ENCODE data around the gene RPA3. TPM values are rescaled to one million over a fixed set of nuclear protein-coding genes. Genes with fewer than 3 reads are reported as not detected.

RPA3 gene
- total and polyA plus RNA-seq, 2 experiments from 2014 or later, result 16.3 to 71.8 TPM

DNA sequence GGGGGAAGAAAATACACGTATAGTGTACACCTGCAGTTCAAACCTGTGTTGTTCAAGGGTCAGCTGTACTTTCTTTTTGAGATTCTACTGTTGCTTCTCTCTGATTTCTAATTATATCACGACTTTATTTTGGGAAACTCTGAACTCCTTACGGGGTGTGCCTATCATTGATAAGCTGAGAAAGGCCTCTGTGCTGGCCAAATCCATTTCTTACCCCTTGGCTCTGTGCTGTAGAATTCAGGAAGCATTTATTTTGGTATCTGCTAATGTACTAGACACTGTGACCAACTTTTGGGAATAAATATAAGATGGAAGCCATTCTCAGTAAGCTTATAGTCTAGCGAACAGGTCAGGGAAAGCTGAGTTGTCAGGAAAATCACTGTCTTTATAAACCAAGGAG lies 26.9 kb upstream of the RPA3 start:
- Histone ChIP-seq H3K4me1 (ENCODE audit: insufficient read depth) (no peaks in the 10 kb centered on the region), H3K9me2 (ENCODE audit: insufficient read depth) (no peaks in the 10 kb centered on the region), H3F3A (ENCODE audit: insufficient read depth) (no peaks in the 10 kb centered on the region), H3K27me3 (replicated peaks; ENCODE audit: insufficient read depth) (no peaks in the 10 kb centered on the region), H3K9ac (no peak overlapping the region), H3K4me2 (ENCODE audit: unreplicated experiment) (no peak overlapping the region), H3K9me3 (ENCODE audit: low read depth) (no peaks in the 10 kb centered on the region), H3K79me2 (ENCODE audit: insufficient read depth) (no peaks in the 10 kb centered on the region), H3K36me3 (ENCODE audit: low read depth) (no peaks in the 10 kb centered on the region), H3K4me3 (no peak overlapping the region), H3K27ac (no peak overlapping the region), H4K20me1 (ENCODE audit: insufficient read depth) (no peaks in the 10 kb centered on the region), H2AFZ (no peak overlapping the region)
- 88 to 96% methylated on average over 4 of the region's 4 CpGs for WGBS, 2 experiments (ENCODE audit: low coverage in 1 of 2, low lambda C conversion rate in 2 of 2, missing lambda C conversion rate in 2 of 2)
- no peak for TF ChIP-seq EZH2 (IDR thresholded peaks at IDR 0.05; ENCODE audit: insufficient read depth, poor library complexity, severe bottlenecking)
- no peak for TF ChIP-seq EZH2phosphoT487 (IDR thresholded peaks at IDR 0.05; ENCODE audit: insufficient read depth, low read depth)
- in situ Hi-C loops (cut with MboI), result no loop called here
- no peak for DNase-seq

DNA sequence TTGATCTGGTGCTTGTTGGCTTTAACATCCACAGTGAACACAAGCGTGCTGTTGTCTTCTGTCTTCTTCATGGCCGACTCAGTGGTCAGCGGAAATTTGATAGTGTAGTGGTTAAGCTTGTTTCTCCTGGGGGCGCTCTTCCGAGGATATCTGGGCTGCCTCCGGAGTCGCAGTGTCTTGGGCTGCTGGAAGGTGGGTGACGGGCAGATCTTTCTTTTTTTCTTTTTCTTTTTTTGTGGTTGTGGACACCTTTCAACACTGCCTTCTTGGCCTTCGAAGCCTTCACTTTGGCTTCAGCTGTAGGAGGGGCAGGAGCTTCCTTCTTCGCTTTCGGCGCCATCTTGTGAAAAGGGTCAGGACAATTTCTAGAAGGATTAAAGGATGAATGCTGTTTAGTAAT lies 23.8 kb upstream of the RPA3 start:
- no peak for DNase-seq
- H3F3A ChIP-seq (ENCODE audit: insufficient read depth), result no peaks in the 10 kb centered on the region
- 91 to 94% methylated on average over 12 of the region's 12 CpGs for WGBS, 2 experiments (ENCODE audit: low coverage in 1 of 2, low lambda C conversion rate in 2 of 2, missing lambda C conversion rate in 2 of 2)
- H3K4me1 ChIP-seq (ENCODE audit: insufficient read depth), result no peaks in the 10 kb centered on the region
- no peaks in the 10 kb centered on the region for H4K20me1 ChIP-seq (ENCODE audit: insufficient read depth)
- H3K27me3 ChIP-seq (replicated peaks; ENCODE audit: insufficient read depth), result no peaks in the 10 kb centered on the region
- H3K9ac ChIP-seq, result no peak overlapping the region
- H3K27ac ChIP-seq, result no peak overlapping the region
- in situ Hi-C loops (cut with MboI), result no loop called here
- TF ChIP-seq EZH2 (IDR thresholded peaks at IDR 0.05; ENCODE audit: insufficient read depth, poor library complexity, severe bottlenecking), result no peak
- no peak for TF ChIP-seq EZH2phosphoT487 (IDR thresholded peaks at IDR 0.05; ENCODE audit: insufficient read depth, low read depth)
- no peaks in the 10 kb centered on the region for H3K9me3 ChIP-seq (ENCODE audit: low read depth)
- no peaks in the 10 kb centered on the region for H3K9me2 ChIP-seq (ENCODE audit: insufficient read depth)
- no peaks in the 10 kb centered on the region for H3K79me2 ChIP-seq (ENCODE audit: insufficient read depth)
- H3K36me3 ChIP-seq (ENCODE audit: low read depth), result no peaks in the 10 kb centered on the region
- no peak overlapping the region for H2AFZ ChIP-seq
- H3K4me3 ChIP-seq, result no peak overlapping the region
- H3K4me2 ChIP-seq (ENCODE audit: unreplicated experiment), result no peak overlapping the region

GRCh38 chr7:7740037-7740355 lies 21.6 kb upstream of the RPA3 start:
- Histone ChIP-seq H4K20me1 (ENCODE audit: insufficient read depth) (no peaks in the 10 kb centered on the region), H3K9me3 (ENCODE audit: low read depth) (no peaks in the 10 kb centered on the region), H3K9ac (no peak overlapping the region), H3K27ac (no peak overlapping the region), H3K4me3 (no peak overlapping the region), H3K36me3 (ENCODE audit: low read depth) (no peaks in the 10 kb centered on the region), H3K27me3 (replicated peaks; ENCODE audit: insufficient read depth) (no peaks in the 10 kb centered on the region), H3K4me2 (ENCODE audit: unreplicated experiment) (no peak overlapping the region), H3F3A (ENCODE audit: insufficient read depth) (no peaks in the 10 kb centered on the region), H3K79me2 (ENCODE audit: insufficient read depth) (no peaks in the 10 kb centered on the region), H3K4me1 (ENCODE audit: insufficient read depth) (no peaks in the 10 kb centered on the region), H3K9me2 (ENCODE audit: insufficient read depth) (no peaks in the 10 kb centered on the region), H2AFZ (no peak overlapping the region)
- TF ChIP-seq EZH2phosphoT487 (IDR thresholded peaks at IDR 0.05; ENCODE audit: insufficient read depth, low read depth) (no peak), EZH2 (IDR thresholded peaks at IDR 0.05; ENCODE audit: insufficient read depth, poor library complexity, severe bottlenecking) (no peak)
- DNase-seq, result no peak
- 98% methylated on average over 2 of the region's 2 CpGs for WGBS, 2 experiments (ENCODE audit: low coverage in 1 of 2, low lambda C conversion rate in 2 of 2, missing lambda C conversion rate in 2 of 2)
- in situ Hi-C loops (cut with MboI), result no loop called here

GRCh38 chr7:7739204-7740036 lies 21.0 kb upstream of the RPA3 start:
- Histone ChIP-seq H3K4me3 (no peak overlapping the region), H3F3A (ENCODE audit: insufficient read depth) (no peaks in the 10 kb centered on the region), H4K20me1 (ENCODE audit: insufficient read depth) (no peaks in the 10 kb centered on the region), H3K9me2 (ENCODE audit: insufficient read depth) (no peaks in the 10 kb centered on the region), H3K27ac (no peak overlapping the region), H3K4me1 (ENCODE audit: insufficient read depth) (no peaks in the 10 kb centered on the region), H3K27me3 (replicated peaks; ENCODE audit: insufficient read depth) (no peaks in the 10 kb centered on the region), H3K36me3 (ENCODE audit: low read depth) (no peaks in the 10 kb centered on the region), H3K4me2 (ENCODE audit: unreplicated experiment) (no peak overlapping the region), H3K79me2 (ENCODE audit: insufficient read depth) (no peaks in the 10 kb centered on the region), H3K9ac (no peak overlapping the region), H2AFZ (no peak overlapping the region), H3K9me3 (ENCODE audit: low read depth) (no peaks in the 10 kb centered on the region)
- DNase-seq, result no peak
- in situ Hi-C loops (cut with MboI), result no loop called here
- 95 to 100% methylated on average over 4 of the region's 4 CpGs for WGBS, 2 experiments (ENCODE audit: low coverage in 1 of 2, low lambda C conversion rate in 2 of 2, missing lambda C conversion rate in 2 of 2)
- TF ChIP-seq EZH2phosphoT487 (IDR thresholded peaks at IDR 0.05; ENCODE audit: insufficient read depth, low read depth), result no peak
- TF ChIP-seq EZH2 (IDR thresholded peaks at IDR 0.05; ENCODE audit: insufficient read depth, poor library complexity, severe bottlenecking), result no peak

Measured in GM23248 (cell line).